Measurements from ENCODE around the gene ECE2.

DNA sequence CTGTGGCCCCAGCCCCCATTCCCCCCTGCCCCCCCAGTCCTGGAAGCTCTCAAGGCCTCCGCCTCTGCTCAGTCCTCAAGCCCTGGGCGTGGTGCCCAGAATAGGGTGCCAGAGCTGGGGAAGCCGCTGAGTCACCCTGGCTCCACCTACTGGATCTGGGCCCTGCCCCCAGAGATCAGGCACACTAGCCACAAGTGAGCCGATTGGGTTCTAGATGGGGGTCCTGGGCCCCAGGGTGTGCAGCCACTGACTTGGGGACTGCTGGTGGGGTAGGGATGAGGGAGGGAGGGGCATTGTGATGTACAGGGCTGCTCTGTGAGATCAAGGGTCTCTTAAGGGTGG lies 44.3 kb downstream of the ECE2 start:
- TF ChIP-seq, protein P1, sequence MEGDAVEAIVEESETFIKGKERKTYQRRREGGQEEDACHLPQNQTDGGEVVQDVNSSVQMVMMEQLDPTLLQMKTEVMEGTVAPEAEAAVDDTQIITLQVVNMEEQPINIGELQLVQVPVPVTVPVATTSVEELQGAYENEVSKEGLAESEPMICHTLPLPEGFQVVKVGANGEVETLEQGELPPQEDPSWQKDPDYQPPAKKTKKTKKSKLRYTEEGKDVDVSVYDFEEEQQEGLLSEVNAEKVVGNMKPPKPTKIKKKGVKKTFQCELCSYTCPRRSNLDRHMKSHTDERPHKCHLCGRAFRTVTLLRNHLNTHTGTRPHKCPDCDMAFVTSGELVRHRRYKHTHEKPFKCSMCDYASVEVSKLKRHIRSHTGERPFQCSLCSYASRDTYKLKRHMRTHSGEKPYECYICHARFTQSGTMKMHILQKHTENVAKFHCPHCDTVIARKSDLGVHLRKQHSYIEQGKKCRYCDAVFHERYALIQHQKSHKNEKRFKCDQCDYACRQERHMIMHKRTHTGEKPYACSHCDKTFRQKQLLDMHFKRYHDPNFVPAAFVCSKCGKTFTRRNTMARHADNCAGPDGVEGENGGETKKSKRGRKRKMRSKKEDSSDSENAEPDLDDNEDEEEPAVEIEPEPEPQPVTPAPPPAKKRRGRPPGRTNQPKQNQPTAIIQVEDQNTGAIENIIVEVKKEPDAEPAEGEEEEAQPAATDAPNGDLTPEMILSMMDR (IDR thresholded peaks at IDR 0.05): no peak
- TF ChIP-seq POLR2A (IDR thresholded peaks at IDR 0.05): no peak

Measured in right lobe of liver (tissue), 4 donors.